ENCODE measurements around the gene SMARCD3. TPM values are rescaled to one million over a fixed set of nuclear protein-coding genes. Genes with fewer than 3 reads are reported as not detected.

The SMARCD3 gene
- total and polyA plus RNA-seq, 2 donors (not counting 1 experiment from before 2014, with no cell fraction given): 23.8 to 30.7 TPM

GRCh38 chr7:151225948-151226510 lies 22.5 kb downstream of the SMARCD3 start:
- H2AFZ ChIP-seq (ENCODE audit: low read length): no peak overlapping the region
- peak overlapping the region; percentile 81 for H3K9ac ChIP-seq (ENCODE audit: insufficient read depth, low read length)
- H3K36me3 ChIP-seq (ENCODE audit: control insufficient read depth, insufficient read depth, low read length): peaks cover 9% of the 10 kb centered on the region
- H3K27ac ChIP-seq (ENCODE audit: insufficient read depth, low read length): peak overlapping the region; percentile 89
- peak overlapping the region; percentile 95 for H3K4me2 ChIP-seq (ENCODE audit: extremely low read depth, insufficient read depth, low read length)
- peak overlapping the region; percentile 80 to 88 (median 85) for H3K4me3 ChIP-seq (replicated peaks in 1 of 4; ENCODE audit: control extremely low read depth in 1 of 4, insufficient read depth in 1 of 4, low read depth in 3 of 4, low read length in 4 of 4)
- H3K79me2 ChIP-seq (ENCODE audit: control insufficient read depth, insufficient read depth, low read length): peaks cover 18% of the 10 kb centered on the region
- H3K27me3 ChIP-seq (ENCODE audit: control insufficient read depth, insufficient read depth, low read length): no peaks in the 10 kb centered on the region
- H3K9me3 ChIP-seq (ENCODE audit: control insufficient read depth, insufficient read depth, low read depth, low read length): no peaks in the 10 kb centered on the region
- H4K20me1 ChIP-seq (ENCODE audit: control insufficient read depth, extremely low read depth, insufficient read depth, low read length): no peaks in the 10 kb centered on the region
- TF ChIP-seq, protein P1, sequence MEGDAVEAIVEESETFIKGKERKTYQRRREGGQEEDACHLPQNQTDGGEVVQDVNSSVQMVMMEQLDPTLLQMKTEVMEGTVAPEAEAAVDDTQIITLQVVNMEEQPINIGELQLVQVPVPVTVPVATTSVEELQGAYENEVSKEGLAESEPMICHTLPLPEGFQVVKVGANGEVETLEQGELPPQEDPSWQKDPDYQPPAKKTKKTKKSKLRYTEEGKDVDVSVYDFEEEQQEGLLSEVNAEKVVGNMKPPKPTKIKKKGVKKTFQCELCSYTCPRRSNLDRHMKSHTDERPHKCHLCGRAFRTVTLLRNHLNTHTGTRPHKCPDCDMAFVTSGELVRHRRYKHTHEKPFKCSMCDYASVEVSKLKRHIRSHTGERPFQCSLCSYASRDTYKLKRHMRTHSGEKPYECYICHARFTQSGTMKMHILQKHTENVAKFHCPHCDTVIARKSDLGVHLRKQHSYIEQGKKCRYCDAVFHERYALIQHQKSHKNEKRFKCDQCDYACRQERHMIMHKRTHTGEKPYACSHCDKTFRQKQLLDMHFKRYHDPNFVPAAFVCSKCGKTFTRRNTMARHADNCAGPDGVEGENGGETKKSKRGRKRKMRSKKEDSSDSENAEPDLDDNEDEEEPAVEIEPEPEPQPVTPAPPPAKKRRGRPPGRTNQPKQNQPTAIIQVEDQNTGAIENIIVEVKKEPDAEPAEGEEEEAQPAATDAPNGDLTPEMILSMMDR (conservative IDR thresholded peaks at IDR 0.05 in 1 of 2, IDR thresholded peaks at IDR 0.05 in 1 of 2; ENCODE audit: low read depth in 1 of 2, low read length in 2 of 2): no peak
- no peak for TF ChIP-seq EZH2 (IDR thresholded peaks at IDR 0.05; ENCODE audit: low read length, missing control alignments)
- peak in 1 of 2 donors; percentile 9 for DNase-seq (ENCODE audit: low read depth in 2 of 2)
- peaks cover 5% of the 10 kb centered on the region for H3K4me1 ChIP-seq (ENCODE audit: control insufficient read depth, extremely low read depth, insufficient read depth, low read length)

- H3K9me3 ChIP-seq (ENCODE audit: control insufficient read depth, insufficient read depth, low read depth, low read length): no peaks in the 10 kb centered on the region
- no peak overlapping the region for H3K9ac ChIP-seq (ENCODE audit: insufficient read depth, low read length)
- no peak overlapping the region for H3K27ac ChIP-seq (ENCODE audit: insufficient read depth, low read length)
- no peak overlapping the region for H3K4me3 ChIP-seq (replicated peaks in 1 of 4; ENCODE audit: control extremely low read depth in 1 of 4, insufficient read depth in 1 of 4, low read depth in 3 of 4, low read length in 4 of 4)
- no peak overlapping the region for H2AFZ ChIP-seq (ENCODE audit: low read length)
- peaks cover 18% of the 10 kb centered on the region for H3K79me2 ChIP-seq (ENCODE audit: control insufficient read depth, insufficient read depth, low read length)
- H3K27me3 ChIP-seq (ENCODE audit: control insufficient read depth, insufficient read depth, low read length): no peaks in the 10 kb centered on the region
- no peak for DNase-seq (ENCODE audit: low read depth in 2 of 2)
- peaks cover 11% of the 10 kb centered on the region for H3K36me3 ChIP-seq (ENCODE audit: control insufficient read depth, insufficient read depth, low read length)
- peaks cover 5% of the 10 kb centered on the region for H3K4me1 ChIP-seq (ENCODE audit: control insufficient read depth, extremely low read depth, insufficient read depth, low read length)
- H3K4me2 ChIP-seq (ENCODE audit: extremely low read depth, insufficient read depth, low read length): no peak overlapping the region
- TF ChIP-seq EZH2 (IDR thresholded peaks at IDR 0.05; ENCODE audit: low read length, missing control alignments): no peak
- TF ChIP-seq, protein P1 (conservative IDR thresholded peaks at IDR 0.05 in 1 of 2, IDR thresholded peaks at IDR 0.05 in 1 of 2; ENCODE audit: low read depth in 1 of 2, low read length in 2 of 2): no peak
- H4K20me1 ChIP-seq (ENCODE audit: control insufficient read depth, extremely low read depth, insufficient read depth, low read length): no peaks in the 10 kb centered on the region
These were observed 24.8 kb downstream of the SMARCD3 start for GRCh38 chr7:151223728-151224127.

DNA sequence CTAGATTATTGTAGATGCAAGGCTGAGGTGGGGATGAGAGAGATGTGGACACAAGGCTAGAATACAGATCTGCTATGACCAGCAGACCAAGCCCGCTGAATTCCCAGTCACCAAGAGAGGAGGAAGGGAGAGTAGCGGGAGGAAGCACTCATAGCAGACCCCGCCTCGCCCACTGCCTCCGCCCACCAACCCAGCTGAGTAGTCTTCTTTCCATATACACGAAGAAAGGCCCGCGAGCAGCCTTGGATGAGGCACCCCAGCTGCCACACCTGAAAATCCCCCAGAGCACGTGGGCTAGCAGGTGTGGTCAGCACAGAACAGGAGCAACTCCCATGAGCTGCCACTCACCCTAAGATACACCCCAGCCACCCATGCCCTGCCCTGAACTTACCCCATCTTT lies 30.3 kb downstream of the SMARCD3 start:
- peaks cover 22% of the 10 kb centered on the region for H3K36me3 ChIP-seq (ENCODE audit: control insufficient read depth, insufficient read depth, low read length)
- H3K27ac ChIP-seq (ENCODE audit: insufficient read depth, low read length): no peak overlapping the region
- no peaks in the 10 kb centered on the region for H4K20me1 ChIP-seq (ENCODE audit: control insufficient read depth, extremely low read depth, insufficient read depth, low read length)
- no peak overlapping the region for H3K4me2 ChIP-seq (ENCODE audit: extremely low read depth, insufficient read depth, low read length)
- H3K9me3 ChIP-seq (ENCODE audit: control insufficient read depth, insufficient read depth, low read depth, low read length): no peaks in the 10 kb centered on the region
- no peak for TF ChIP-seq EZH2 (IDR thresholded peaks at IDR 0.05; ENCODE audit: low read length, missing control alignments)
- TF ChIP-seq, protein P1 (conservative IDR thresholded peaks at IDR 0.05 in 1 of 2, IDR thresholded peaks at IDR 0.05 in 1 of 2; ENCODE audit: low read depth in 1 of 2, low read length in 2 of 2): no peak
- no peaks in the 10 kb centered on the region for H3K4me1 ChIP-seq (ENCODE audit: control insufficient read depth, extremely low read depth, insufficient read depth, low read length)
- no peak overlapping the region for H3K9ac ChIP-seq (ENCODE audit: insufficient read depth, low read length)
- no peak for DNase-seq (ENCODE audit: low read depth in 2 of 2)
- no peaks in the 10 kb centered on the region for H3K79me2 ChIP-seq (ENCODE audit: control insufficient read depth, insufficient read depth, low read length)
- no peaks in the 10 kb centered on the region for H3K27me3 ChIP-seq (ENCODE audit: control insufficient read depth, insufficient read depth, low read length)
- no peak overlapping the region for H2AFZ ChIP-seq (ENCODE audit: low read length)
- H3K4me3 ChIP-seq (replicated peaks in 1 of 4; ENCODE audit: control extremely low read depth in 1 of 4, insufficient read depth in 1 of 4, low read depth in 3 of 4, low read length in 4 of 4): no peak overlapping the region
